OCI-LY7 (cell line): ENCODE results near the gene CCDC192.

Experiments
- CTCF ChIP-seq: fragments of 200-600 bp; sonication (generic); conservative IDR thresholded peaks from 2 replicates; pipeline ENCODE4 v1.5.1; 2014; ENCODE audit warnings: mild to moderate bottlenecking, antibody characterized with exemption, low read length, moderate library complexity, mixed read lengths
- EZH2phosphoT487 ChIP-seq: fragments of 200-600 bp; sonication (generic); IDR thresholded peaks from 2 replicates; pipeline ENCODE4 v1.6.1; 2018; ENCODE audit warnings: low read depth, borderline replicate concordance, mild to moderate bottlenecking, mixed run types, antibody characterized with exemption, low read length, moderate library complexity, mixed read lengths

- TF ChIP-seq CTCF = no peak
- TF ChIP-seq EZH2phosphoT487 = no peak
Measured at GRCh38 chr5:127960270-127960691, 257.1 kb downstream of the CCDC192 start.
